ENCODE results near the gene MCOLN2.
A peak's percentile ranks its signal among the peaks of the same experiment; 100 is the strongest.

MCOLN2 gene

DNA sequence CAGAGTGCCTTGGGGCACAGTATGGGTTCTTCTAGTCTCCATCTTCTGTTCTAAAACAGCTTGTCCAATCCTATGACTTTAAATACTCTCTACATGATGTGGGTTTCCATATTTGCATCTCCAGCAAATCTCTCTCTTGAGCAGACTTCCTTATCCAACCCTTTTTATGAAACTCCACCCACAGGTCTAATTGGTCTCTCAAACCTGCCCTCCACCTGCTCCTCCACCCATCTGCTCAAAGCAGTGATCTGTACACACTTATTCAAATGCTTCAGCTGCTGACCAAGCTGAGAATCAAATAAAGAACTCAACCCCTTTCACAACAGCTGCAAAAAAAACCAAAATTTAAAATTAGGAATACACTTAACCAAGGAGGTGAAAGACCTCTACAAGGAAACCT, 11.5 kb downstream of the MCOLN2 start:
- peak; percentile 34 to 65 for DNase-seq

DNA sequence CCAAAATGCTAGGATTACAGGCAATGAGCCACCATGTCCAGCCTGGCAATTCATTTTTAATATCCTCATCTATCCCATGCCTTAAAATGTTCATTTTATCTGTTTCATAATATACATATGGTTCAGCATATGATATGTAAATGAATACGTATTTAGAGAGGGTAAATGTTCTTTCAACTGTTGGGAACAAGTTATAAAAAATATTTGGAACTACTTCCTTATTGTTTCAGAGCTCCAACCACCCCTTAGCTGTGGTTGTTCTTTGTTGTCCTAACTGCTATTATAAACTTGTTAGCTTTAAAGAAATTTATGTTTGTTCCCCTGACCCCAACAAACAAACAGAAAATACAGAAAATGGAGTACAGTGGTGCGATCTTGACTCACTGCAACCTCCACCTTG, 14.5 kb downstream of the MCOLN2 start:
- DNase-seq = no peak

DNA sequence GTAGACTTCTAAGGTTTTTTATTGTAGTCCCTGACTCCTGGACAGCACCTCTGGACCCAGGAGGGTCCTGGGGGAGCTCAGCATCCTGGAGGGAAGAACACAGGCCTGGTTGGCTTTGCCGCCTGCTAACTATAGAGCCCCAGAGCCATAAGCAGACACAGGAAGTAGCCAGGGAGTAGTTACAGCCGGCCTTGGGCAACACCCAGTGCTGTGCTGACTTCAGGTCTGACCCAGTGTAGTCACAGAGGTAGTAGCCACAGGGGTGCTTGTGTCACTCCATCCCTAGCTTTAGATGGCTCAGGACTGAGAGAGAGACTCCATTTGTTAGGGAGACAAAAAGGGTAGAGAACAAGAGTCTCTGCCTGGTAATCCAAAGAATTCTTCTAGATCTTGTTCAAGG, 21.9 kb downstream of the MCOLN2 start:
- DNase-seq = no peak

DNA sequence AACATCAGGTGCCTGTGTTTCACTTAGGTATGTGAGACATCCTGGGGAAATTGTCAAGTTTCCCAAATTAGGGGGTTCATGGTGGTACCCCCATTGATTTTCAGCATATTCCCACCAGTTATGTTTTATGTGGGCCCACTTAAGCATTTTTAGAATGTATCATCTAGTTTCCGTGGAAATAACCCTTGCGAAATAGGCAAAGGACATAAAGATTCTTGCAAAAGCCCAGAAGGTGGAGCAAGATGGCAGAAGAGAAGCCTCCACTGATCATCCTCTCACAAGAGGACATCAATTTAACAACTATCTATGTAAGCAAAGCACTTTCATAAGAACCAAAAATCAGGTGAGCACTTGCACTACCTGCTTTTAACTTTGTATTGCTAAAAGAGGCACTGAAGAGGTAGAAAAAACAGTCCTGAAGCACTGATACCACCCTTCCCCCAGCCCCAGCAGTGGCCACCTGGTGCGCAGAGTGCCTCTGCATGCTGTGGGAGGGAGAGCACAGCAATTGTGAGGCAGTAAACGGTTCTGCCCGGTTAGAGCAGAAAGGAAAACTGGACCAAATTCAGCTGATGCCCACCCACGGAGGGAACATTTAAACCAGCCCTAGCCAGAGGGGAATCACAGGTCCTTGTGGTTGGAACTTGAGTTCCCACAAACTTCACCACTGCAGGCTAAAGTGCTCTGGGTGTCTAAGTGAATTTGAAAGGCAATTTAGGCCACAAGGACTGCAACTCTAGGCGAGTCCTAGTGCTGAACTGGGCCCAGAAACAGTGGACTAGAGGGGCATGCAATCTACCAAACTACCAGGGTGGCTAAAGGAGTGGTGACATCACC, 23.2 kb downstream of the MCOLN2 start:
- DNase-seq = no peak

DNA sequence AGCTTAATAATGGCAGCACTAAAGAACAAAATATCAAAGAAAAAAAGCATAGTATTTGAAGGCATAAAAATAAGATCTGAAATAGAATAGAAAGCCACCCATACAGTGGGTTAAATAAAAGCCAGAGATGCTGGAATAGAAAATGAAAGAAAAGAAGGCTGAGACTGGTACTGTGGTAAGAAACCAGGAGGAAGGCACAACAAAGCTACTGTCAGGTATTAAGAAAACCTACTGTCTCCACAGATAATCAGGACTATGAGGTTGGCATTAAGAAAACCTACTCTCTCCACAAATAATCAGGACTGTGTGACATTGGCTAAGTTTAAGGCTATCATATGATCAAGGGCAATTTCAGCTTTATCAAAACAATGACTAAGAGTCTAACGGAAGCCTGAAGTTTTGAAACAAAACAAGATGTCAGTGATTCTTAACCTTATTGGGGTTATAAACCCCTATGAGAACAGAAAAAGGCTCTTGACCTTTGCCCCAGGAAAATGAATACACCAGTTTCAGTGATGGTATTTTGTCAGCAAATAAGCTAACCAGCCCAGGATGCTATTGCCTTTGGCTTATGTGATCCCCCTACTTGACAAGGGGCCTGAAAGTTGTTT, 24.4 kb downstream of the MCOLN2 start:
- DNase-seq = no peak

DNA sequence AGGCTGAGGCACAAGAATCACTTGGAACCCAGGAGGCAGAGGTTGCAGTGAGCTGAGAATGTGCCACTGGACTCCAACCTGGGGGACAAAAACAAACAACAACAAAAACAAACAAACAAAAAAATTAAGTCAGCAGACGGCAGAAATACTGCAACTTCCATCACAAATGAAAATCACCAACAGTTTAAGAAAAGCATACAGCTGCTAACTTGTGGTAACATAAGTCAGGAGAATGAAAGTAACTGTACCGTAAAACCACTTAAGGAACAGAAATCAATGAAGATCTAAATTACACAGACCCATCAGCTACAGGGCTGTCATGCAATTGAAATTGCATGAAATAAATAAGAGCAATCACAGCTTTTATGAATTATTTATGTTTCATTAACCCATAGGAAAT, 25.0 kb downstream of the MCOLN2 start:
- no peak for DNase-seq

DNA sequence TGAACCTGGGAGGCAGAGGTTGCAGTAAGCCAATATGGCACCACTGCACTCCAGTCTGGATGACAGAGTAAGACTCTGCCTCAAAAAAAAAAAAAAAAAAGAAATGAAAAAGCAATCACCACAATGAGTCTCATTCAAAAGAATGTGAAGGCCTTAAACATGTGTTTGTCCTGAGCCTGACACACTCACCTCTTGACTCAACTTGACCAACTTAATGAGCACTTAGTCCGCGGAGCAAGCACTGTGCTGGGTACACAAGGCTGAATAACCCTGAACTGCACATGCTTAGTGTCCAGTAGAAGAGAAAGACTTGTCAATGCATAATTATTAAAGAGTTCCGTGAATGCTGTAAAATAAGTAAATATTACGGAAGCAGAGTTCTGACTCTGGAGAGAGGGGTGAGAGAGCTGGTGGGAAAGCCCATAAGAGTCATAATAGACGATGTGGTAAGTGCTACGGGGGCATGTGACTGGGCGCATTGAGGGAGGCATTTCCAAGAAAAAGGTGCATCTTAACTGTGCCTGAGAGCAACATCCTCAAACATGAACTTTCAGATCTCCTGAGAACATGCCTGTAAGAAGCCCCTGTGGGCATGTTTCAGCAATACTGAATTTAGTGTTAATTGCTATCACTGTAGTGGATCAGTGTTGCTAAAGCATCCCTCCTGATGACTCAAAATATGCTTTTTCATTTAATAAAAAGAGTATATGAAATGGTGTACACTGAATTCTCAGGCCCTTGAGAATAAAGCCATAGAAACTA, 27.2 kb downstream of the MCOLN2 start:
- no peak for DNase-seq

DNA sequence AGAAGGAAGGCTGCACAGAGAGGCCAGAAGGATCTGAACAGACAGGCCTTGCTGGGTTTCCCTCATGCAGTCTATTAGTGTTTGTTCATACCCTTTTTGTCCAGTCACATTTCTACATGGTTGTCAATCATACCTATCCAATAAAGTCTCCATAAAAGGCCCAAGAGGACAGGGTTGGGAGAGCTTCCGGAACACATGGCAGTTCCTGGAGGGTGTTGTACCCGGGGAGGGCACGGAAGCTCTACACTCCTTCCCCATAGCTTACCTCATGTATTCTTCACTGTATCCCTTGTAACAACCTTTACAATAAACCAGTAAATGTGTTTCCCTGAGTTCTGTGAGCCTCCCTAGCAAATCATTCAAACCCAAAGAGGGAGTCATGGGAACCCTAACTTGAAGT, 28.0 kb downstream of the MCOLN2 start:
- no peak for DNase-seq

DNA sequence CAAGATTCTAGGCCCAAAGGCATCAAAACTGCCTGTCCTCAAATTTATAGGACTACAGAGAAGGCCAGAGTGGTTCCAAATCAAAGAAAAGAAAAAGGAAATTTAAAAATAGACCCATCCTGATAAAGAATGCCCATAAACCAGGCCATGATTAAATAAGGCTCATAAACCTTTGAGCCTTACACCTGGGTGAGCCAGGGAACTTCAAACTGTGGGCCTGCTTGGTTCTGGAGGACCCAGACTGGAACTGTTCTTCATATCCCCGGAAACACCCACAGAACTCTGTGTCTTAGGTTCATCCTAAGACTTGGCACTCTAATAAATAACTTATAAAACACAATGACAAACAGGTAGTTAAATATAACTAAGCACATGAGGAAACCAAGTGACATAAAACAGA, 28.8 kb downstream of the MCOLN2 start:
- no peak for DNase-seq

DNA sequence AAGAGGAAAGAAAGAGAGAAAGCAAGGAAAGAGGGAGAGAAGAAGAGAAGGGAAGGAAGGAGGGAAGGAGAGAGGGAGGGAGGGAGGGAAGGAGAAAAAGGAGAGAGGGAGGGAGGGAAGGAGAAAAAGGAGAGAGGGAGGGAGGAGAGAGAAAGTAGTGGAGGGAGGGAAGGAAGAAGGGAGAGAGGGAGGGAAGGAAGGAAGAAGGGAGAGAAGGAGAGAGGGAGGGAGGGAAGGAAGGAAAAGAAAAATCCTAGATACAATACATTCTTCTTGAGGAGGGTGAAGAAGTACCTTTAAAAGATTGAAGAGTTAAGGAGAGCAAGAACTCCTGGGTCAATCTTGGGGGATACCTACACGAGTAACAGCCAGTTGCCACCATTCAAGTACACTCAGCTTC, 29.2 kb downstream of the MCOLN2 start:
- no peak for DNase-seq

DNA sequence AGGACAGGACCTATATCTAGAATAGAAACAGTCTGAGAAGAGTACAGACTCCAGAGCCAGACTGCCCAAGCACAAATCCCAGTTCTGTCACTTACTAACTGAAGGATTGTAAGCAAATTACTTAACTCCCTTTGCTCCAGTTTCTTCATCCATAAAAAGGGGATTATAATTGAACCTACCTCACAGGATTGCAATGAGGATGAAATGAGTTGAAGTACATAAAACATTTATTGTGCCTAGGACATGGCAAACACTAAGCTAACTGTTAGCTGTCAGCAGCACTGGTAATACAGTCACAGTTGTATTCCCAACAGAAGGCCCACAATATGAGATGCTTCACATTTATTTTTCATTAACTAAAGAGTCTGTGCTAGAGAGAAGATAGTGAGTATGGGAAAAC, 33.9 kb downstream of the MCOLN2 start:
- no peak for DNase-seq

DNA sequence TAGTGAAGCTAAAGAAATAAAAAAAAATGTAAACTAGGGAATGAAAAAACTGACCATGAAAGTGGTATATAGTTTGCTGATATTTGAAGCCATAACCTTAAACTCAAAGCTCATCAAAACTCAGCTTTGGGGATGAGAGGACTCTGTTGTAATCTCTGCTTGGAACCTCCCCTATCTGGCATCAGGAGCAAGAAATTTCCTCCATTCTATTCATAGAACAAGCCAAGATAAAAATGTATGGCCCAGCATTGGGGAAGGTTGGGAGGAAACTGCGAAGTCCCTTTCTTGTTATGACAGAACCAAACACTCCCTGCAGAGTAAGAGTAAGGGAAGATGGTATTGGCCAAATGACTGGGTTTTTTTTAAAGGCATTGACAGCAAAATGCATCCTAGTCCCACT, 35.6 kb downstream of the MCOLN2 start:
- no peak for DNase-seq

DNA sequence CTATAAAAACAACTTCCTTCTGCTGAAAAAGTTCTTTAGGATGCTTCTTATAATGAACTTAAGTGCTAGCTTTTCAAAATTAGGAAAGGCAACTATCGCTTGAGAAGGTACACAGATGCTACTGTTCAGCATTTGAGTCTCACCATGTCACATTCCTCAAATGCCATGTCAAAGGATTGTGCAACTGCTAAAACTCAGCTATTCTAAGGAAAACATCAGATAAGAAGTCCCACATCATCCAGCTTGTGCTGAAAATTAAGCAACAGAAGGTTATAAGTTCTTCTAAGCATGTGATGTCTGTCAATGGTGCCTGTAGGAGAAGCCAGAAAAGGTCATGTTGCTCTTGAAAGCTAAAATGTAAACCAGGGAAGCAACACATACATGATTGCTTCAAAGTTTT, 36.5 kb downstream of the MCOLN2 start:
- DNase-seq = no peak

DNA sequence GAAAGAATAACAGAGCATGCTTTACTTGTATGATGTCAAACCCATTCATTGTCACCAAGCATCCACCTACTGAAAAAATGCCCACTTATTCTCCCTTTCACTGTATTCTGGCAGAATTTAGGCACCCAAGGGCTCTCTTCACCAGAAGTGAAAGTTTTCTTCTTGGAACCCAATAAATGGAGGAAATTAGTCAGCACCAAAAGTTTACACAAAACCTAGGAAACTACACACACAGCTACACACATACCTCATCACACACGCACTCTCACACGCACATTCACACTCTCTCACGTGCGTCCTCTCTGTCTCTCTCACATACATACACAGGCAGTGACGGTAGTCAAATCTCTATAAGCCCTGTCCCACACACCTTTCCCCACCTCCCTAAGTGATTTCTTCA, 37.6 kb downstream of the MCOLN2 start:
- no peak for DNase-seq

DNA sequence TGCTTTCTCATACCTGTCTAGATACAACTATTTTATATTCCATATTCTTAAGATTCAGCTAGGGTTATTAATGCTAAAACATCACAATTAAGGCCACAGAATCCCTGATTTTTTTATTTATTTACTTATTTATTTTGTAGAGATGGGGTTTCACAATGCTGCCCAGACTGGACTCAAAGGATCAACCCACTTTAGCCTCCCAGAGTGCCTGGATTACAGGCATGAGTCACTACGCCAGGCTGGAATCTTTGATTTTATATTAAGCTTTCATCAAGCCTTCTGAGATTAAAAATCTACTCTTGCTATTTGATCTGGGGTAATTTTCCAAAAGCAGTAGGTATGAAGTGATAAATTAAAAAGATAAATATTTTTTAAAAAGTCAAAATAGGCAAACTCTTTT, 38.9 kb downstream of the MCOLN2 start:
- DNase-seq = no peak

DNA sequence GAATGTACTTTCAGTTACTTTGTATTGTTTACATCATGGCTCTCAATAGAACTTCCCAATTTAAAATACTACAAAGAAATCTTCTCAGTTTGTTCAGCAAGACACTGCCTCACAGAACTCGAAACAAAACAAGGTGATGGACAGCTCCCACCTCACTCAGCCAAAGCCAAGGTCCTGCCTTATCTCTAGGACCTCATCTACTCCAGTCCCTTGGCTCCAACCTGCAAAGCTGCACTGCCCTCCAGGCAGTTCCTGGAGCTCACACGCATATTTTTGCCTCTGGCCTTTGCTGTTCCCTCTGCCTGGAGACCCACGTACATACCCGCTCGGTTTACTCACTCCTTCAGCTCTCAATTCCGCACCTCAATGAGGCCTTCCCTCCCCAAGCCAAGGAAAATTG, 40.3 kb downstream of the MCOLN2 start:
- DNase-seq = no peak

DNA sequence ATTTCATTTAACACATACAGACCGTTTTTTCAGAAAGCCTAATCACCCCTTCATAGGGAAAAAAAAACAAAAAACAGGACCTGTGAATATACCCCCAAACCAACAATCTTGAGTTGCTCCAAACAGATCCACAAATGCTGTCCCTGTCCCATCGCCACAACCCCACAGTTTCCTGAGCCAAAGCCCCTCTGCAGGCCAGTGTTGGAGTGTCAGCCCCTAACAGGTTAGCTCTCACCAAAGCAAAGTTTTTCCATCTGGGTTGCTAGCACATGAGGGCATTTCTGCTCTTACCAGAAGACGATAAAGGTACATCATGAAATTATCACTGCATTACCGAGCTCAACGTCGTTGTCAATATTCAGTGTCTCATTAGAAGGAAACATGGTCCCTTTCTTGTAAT, 40.8 kb downstream of the MCOLN2 start:
- no peak for DNase-seq

DNA sequence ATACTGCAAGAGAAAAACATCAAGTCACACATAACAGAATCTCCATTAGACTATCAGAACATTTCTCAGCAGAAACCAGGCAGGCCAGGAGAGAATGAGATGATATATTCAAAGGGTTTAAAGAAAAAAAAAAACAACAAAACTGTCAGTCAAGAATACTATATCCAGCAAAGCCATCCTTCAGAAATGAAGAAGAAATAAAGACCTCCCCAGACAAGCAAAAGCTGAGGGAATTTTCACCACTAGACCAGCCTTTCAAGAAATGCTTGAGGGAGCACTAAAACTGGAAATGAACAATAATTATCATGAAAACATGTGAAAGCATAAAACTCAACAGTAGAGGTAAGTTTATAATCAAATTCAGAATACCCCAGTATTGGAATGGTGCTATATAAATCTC, 47.2 kb downstream of the MCOLN2 start:
- DNase-seq = no peak

DNA sequence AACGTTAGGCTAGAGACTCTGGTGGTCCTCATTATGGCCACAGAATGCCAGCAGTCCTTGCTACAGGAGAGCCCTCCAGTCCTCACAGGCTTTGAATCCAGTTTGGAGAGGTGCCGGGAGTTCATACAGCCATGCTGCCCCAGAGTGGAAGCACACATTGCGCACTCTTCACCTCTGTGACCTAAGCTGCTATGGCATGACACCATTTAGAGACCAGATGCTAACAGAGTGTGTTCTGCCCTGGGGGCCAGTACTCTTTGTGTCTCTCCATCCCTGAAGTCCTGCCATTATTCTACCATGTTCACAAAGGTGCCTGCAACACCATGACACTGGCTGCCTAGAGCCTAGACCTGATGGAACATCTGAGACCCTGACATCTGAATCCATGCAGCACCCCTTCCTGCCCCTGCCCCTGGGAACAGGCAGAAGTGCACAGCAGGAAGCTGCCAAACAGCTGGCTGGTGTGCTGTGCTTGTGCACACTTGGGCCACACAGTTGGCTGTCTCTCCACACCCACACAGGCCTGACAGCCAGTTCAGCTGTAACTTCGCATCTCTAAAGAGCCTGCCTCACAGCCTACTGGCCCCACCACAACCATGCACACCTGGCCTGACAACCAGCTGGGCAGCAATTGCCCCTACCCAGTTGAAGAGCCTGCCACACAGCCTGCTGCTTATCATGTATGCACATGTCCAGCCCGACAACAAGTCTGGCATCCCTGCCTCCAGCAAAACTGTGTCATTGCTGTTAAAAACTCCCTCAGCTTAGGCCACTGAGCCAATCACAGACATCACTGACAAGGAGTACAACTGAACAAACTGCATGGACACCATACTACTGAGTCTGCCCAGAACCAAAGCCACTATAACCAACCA, 49.1 kb downstream of the MCOLN2 start:
- no peak for DNase-seq

DNA sequence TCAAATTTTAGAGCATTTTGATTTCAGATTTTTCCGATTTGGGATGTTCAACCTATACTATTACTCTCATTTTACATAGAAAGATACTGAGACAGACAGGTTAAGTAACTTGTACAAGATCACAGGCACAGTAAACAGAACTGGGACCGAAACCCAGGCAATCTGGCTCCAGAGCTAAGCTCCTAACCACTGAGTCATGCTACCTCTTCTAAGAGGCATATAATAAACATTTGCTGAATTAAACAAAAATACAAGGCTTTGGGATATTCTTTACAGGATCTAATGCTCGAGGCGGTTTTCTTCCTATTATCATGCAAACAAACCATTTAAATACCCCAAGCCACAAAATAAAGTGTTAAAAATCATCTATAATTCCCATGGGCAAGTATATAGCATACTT, 50.3 kb downstream of the MCOLN2 start:
- DNase-seq = no peak

DNA sequence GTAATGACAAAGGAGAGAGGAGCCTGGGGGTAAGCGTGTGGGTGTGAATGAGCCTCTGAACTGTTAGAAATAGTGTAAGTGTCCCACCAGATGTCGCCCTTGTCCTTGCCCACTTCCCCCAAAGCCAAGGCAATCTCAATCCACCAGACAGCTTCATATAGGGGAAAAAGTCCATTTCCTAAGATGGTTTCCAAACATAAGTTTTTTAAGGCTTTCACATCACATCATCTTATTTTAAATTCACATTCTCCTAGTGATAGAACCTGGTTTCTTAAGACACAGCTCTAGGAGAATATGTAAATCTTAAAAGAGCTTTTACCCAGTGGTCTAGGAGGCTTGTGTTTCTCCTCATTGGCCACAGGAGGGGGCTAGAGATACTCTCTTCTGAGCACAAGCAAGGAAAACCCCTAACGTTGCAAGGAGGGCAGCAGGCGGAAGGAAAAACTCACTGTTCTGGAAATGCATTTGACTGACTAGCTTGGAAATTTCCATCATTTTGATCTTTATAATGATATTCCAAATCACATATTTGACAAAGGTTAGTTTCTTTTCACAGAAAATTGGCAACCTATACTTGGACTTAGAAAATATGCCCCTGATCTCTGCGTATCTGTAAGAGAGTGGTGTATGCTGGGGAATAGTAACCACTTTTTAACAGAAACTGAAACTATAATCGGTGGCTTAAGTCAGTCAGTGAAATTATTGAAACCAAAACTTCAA, 52.0 kb downstream of the MCOLN2 start:
- DNase-seq = peak; percentile 88 to 93

DNA sequence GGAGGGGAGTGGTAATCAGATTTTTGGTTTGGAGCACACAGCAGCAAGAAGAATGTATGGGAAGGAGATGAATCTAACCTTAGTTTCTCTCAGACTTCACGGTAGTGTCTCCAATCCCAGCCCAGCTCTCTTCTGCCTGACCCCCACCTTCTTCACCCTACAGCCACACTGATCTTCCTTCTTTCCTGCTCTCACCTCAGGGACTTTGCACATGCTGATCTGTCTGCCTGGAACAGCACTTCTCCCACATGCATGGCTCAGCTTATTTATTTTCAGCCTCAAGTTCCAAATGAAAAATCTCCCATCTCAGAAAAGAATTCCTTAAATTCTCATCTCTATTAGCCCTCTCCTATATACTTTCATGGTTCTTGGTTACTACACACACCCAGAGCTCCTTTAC, 55.1 kb downstream of the MCOLN2 start:
- no peak for DNase-seq
